ENCODE results near the gene LYRM4.

DNA sequence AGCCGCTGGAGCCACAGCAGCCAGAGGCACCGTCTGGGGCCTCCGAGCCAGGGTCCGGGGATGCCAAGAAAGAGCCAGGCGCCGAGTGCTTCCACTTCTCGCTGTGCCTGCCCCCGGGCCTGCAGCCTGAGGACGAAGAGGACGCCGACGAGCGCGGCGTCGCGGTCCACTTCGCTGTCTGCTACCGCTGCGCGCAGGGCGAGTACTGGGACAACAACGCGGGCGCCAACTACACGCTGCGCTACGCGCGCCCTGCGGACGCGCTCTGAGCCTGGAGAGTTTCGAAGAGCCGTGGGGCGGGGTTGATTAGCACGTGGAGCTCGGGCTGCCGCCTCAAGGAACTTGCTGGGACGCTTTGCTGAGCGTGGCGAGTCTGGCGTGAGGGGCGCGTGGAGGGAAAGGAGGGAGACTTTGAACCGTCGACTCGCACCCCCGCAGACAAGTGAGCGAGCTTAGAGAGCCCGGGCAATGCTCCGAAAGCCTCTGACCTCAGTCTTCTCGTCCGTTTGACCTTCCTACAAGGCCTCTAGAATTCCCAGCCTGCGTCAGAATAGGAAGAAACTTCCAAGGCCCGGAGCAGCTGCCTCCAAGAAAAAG, 174.4 kb downstream of the LYRM4 start:
- TF ChIP-seq, protein P1, sequence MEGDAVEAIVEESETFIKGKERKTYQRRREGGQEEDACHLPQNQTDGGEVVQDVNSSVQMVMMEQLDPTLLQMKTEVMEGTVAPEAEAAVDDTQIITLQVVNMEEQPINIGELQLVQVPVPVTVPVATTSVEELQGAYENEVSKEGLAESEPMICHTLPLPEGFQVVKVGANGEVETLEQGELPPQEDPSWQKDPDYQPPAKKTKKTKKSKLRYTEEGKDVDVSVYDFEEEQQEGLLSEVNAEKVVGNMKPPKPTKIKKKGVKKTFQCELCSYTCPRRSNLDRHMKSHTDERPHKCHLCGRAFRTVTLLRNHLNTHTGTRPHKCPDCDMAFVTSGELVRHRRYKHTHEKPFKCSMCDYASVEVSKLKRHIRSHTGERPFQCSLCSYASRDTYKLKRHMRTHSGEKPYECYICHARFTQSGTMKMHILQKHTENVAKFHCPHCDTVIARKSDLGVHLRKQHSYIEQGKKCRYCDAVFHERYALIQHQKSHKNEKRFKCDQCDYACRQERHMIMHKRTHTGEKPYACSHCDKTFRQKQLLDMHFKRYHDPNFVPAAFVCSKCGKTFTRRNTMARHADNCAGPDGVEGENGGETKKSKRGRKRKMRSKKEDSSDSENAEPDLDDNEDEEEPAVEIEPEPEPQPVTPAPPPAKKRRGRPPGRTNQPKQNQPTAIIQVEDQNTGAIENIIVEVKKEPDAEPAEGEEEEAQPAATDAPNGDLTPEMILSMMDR (optimal IDR thresholded peaks at IDR 0.05 in 1 of 3, IDR thresholded peaks at IDR 0.05 in 1 of 3, conservative IDR thresholded peaks at IDR 0.05 in 1 of 3; ENCODE audit: extremely low read depth in 1 of 3, insufficient read depth in 2 of 3, low read length in 3 of 3): no peak
- TF ChIP-seq EZH2 (IDR thresholded peaks at IDR 0.05; ENCODE audit: low read length): no peak
